ENCODE measurements around the gene AURKAIP1.

- no peak for TF ChIP-seq CTCF (IDR thresholded peaks at IDR 0.05; ENCODE audit: low read length)
- no peak for TF ChIP-seq EZH2phosphoT487 (IDR thresholded peaks at IDR 0.05; ENCODE audit: low read length)
Observed at GRCh38 chr1:1336446-1336845, 38.6 kb downstream of the AURKAIP1 start.
